Smooth muscle cell (in vitro differentiated cells): ENCODE measurements around the gene BHLHE23. TPM values are rescaled to one million over a fixed set of nuclear protein-coding genes. Genes with fewer than 3 reads are reported as not detected.

Experiments
- DNase-seq: peaks from one replicate; lab custom pipeline; 2025; ENCODE audit not compliant: unreplicated experiment; lab: John Stamatoyannopoulos, UW
- H2AFZ ChIP-seq: fragments of 200-600 bp; sonication (generic); 2 replicates; pipeline ENCODE4 v1.6.0; 2016; ENCODE audit warnings: antibody characterized with exemption, low read depth, mild to moderate bottlenecking
- H3F3A ChIP-seq: fragments of 200-600 bp; sonication (generic); 2 replicates; pipeline ENCODE4 v1.6.0; 2017; ENCODE audit warnings: antibody characterized with exemption, low read depth
- H3K27ac ChIP-seq: fragments of 200-600 bp; sonication (generic); 2 replicates; pipeline ENCODE4 v1.5.1; 2016; ENCODE audit warnings: low read depth, mild to moderate bottlenecking
- H3K27me3 ChIP-seq: fragments of 200-600 bp; sonication (generic); 2 replicates; pipeline ENCODE4 v1.6.1; 2016; ENCODE audit warnings: low read depth, mild to moderate bottlenecking
- H3K36me3 ChIP-seq: fragments of 200-600 bp; sonication (generic); 2 replicates; pipeline ENCODE4 v1.5.1; 2016; ENCODE audit warnings: low read depth
- H3K4me1 ChIP-seq: fragments of 200-600 bp; sonication (generic); 2 replicates; pipeline ENCODE4 v1.5.1; 2016; ENCODE audit warnings: low read depth
- H3K4me2 ChIP-seq: fragments of 200-600 bp; sonication (generic); 2 replicates; pipeline ENCODE4 v1.6.0; 2016; ENCODE audit warnings: mild to moderate bottlenecking
- H3K4me3 ChIP-seq: fragments of 200-600 bp; sonication (generic); 2 replicates; pipeline ENCODE4 v1.5.1; 2016; ENCODE audit warnings: mild to moderate bottlenecking
- H3K79me2 ChIP-seq: fragments of 200-600 bp; sonication (generic); 2 replicates; pipeline ENCODE4 v1.6.0; 2016; ENCODE audit warnings: low read depth, mild to moderate bottlenecking
- H3K9ac ChIP-seq: fragments of 200-600 bp; sonication (generic); 2 replicates; pipeline ENCODE4 v1.6.0; 2016; ENCODE audit warnings: low read depth
- H3K9me3 ChIP-seq: fragments of 200-600 bp; sonication (generic); replicated peaks from 2 replicates; pipeline ENCODE4 v1.5.1; 2016; ENCODE audit warnings: low read depth
- H4K20me1 ChIP-seq: fragments of 200-600 bp; sonication (generic); 2 replicates; pipeline ENCODE4 v1.6.0; 2016; ENCODE audit warnings: low read depth
- CTCF ChIP-seq: fragments of 200-600 bp; sonication (generic); IDR thresholded peaks from 2 replicates; pipeline ENCODE4 v1.5.1; 2017; ENCODE audit warnings: borderline replicate concordance, mild to moderate bottlenecking, antibody characterized with exemption; ENCODE audit not compliant: insufficient read depth, poor library complexity, severe bottlenecking
- WGBS: methylation state at CpG from one replicate; pipeline ENCODE4 v1.1.7; 2016; ENCODE audit warnings: low lambda C conversion rate; 5-methylcytosine and 5-hydroxymethylcytosine counted together
- polyA plus RNA-seq: library from polyadenylated mRNA; unstranded; fragments of >200 nt; fragmentation: Nextera tagmentation; extraction: Ambion mirVana; gene quantifications from 2 replicates; pipeline ENCODE4 v1.2.1, GENCODE V29; 2016
- total RNA-seq: library from RNA; depleted of rRNA; stranded (reverse); fragments of >200 nt; gene quantifications from 2 replicates; pipeline ENCODE4 v1.2.3, GENCODE V29; 2014

The BHLHE23 gene
- total and polyA plus RNA-seq, 2 experiments from 2014 or later, result not detected

DNA sequence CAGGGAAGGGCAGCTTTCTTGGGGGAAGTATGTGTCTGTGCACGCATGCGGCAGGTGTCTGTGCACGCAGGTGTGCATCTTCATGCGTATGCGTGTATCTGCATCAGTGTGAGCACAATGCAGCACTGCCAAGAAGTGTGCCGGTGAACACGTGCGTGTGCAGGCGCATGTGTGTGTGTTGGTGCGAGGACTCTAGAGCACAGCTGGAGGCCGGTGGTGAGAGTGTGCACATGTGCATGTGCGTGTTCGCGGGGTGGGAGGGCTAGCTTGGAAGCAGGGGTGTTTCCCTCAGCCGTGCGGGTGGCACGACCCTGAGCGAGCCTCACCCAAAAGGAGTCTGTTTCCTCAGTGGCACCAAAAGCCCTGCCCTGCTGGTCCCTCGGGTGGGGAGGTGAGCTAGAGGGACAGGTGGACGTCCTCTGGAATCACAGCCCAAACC is 46.7 kb downstream of the BHLHE23 start:
- Histone ChIP-seq H3F3A (no peaks in the 10 kb centered on the region), H4K20me1 (peaks cover 97% of the 10 kb centered on the region), H3K9me3 (no peaks in the 10 kb centered on the region), H3K9ac (no peak overlapping the region), H2AFZ (no peak overlapping the region), H3K4me1 (no peaks in the 10 kb centered on the region), H3K79me2 (peaks cover 18% of the 10 kb centered on the region), H3K27ac (no peak overlapping the region), H3K4me2 (no peak overlapping the region), H3K27me3 (no peaks in the 10 kb centered on the region), H3K36me3 (no peaks in the 10 kb centered on the region), H3K4me3 (no peak overlapping the region)
- no peak for TF ChIP-seq CTCF
- WGBS, result 98% methylated on average over 17 of the region's 20 CpGs
- no peak for DNase-seq

GRCh38 chr20:62959101-62959971 is 47.4 kb downstream of the BHLHE23 start:
- no peak for DNase-seq
- no peak for TF ChIP-seq CTCF
- H3K9ac ChIP-seq, result no peak overlapping the region
- no peaks in the 10 kb centered on the region for H3K36me3 ChIP-seq
- H3F3A ChIP-seq, result no peaks in the 10 kb centered on the region
- H4K20me1 ChIP-seq, result peaks cover 97% of the 10 kb centered on the region
- H3K4me2 ChIP-seq, result no peak overlapping the region
- WGBS, result 97% methylated on average over 43 of the region's 43 CpGs
- H3K27me3 ChIP-seq, result no peaks in the 10 kb centered on the region
- no peak overlapping the region for H3K4me3 ChIP-seq
- no peaks in the 10 kb centered on the region for H3K9me3 ChIP-seq
- H2AFZ ChIP-seq, result no peak overlapping the region
- peaks cover 3% of the 10 kb centered on the region for H3K4me1 ChIP-seq
- H3K79me2 ChIP-seq, result peaks cover 25% of the 10 kb centered on the region
- H3K27ac ChIP-seq, result no peak overlapping the region

- no peaks in the 10 kb centered on the region for H3K9me3 ChIP-seq
- peaks cover 97% of the 10 kb centered on the region for H4K20me1 ChIP-seq
- no peak overlapping the region for H3K9ac ChIP-seq
- H2AFZ ChIP-seq, result no peak overlapping the region
- H3K4me1 ChIP-seq, result peaks cover 11% of the 10 kb centered on the region
- H3K27me3 ChIP-seq, result no peaks in the 10 kb centered on the region
- 90% methylated on average over 10 of the region's 10 CpGs for WGBS
- TF ChIP-seq CTCF, result no peak
- no peak overlapping the region for H3K27ac ChIP-seq
- H3K4me2 ChIP-seq, result no peak overlapping the region
- DNase-seq, result no peak
- H3K79me2 ChIP-seq, result peaks cover 27% of the 10 kb centered on the region
- H3K36me3 ChIP-seq, result no peaks in the 10 kb centered on the region
- H3K4me3 ChIP-seq, result no peak overlapping the region
- no peaks in the 10 kb centered on the region for H3F3A ChIP-seq
Observed at GRCh38 chr20:62958388-62959100, 48.2 kb downstream of the BHLHE23 start.
